Mesenteric fat pad (tissue), 1 donor: ENCODE results near the gene ST6GALNAC1. TPM values are rescaled to one million over a fixed set of nuclear protein-coding genes. Genes with fewer than 3 reads are reported as not detected.

ENCODE experiments used
- DNase-seq: peaks from one replicate; pipeline ENCODE4 v3.0.0-alpha.2; 2020; ENCODE audit warnings: low spot score
- total RNA-seq: library from RNA; stranded (reverse); fragmentation: NEBNext Ultra II Directional; extraction: Animal tissue kit (Norgen Biotek cat#: 25700); gene quantifications from one replicate; pipeline ENCODE4 v1.2.1, GENCODE V29; 2021
- donor health status: DM: yes; HTN: yes; CAD: no.

ST6GALNAC1 gene
- total RNA-seq, 1 donor from 2014 or later = 0.93 TPM

- no peak for DNase-seq
Observed at GRCh38 chr17:76581515-76581914, 62.0 kb downstream of the ST6GALNAC1 start.

- no peak for DNase-seq
Observed at GRCh38 chr17:76579281-76579680, 64.3 kb downstream of the ST6GALNAC1 start.

- no peak for DNase-seq
Observed at GRCh38 chr17:76578376-76578775, 65.2 kb downstream of the ST6GALNAC1 start.

- DNase-seq = no peak
Observed at GRCh38 chr17:76577876-76578275, 65.7 kb downstream of the ST6GALNAC1 start.

GRCh38 chr17:76576189-76576588 is 67.4 kb downstream of the ST6GALNAC1 start:
- no peak for DNase-seq

- DNase-seq = no peak
Observed at GRCh38 chr17:76575570-76575969, 68.0 kb downstream of the ST6GALNAC1 start.

Other genes starting within 250 kb of the ST6GALNAC1 start
- 20.4 TPM for gene UBE2O, start 190.6 kb downstream of the ST6GALNAC1 start, total RNA-seq
- not detected for gene AANAT, start 176.2 kb downstream of the ST6GALNAC1 start, total RNA-seq
- 52.7 TPM for gene RHBDF2, start 142.3 kb downstream of the ST6GALNAC1 start, total RNA-seq
- 55.6 TPM for gene CYGB, start 106.0 kb downstream of the ST6GALNAC1 start, total RNA-seq
- gene PRCD, start 103.7 kb downstream of the ST6GALNAC1 start, total RNA-seq = 5.4 TPM
- 5.5 TPM for gene ST6GALNAC2, start 57.9 kb downstream of the ST6GALNAC1 start, total RNA-seq
- gene MXRA7, start 67.2 kb upstream of the ST6GALNAC1 start, total RNA-seq = 193 TPM
- 55.3 TPM for gene JMJD6, start 82.8 kb upstream of the ST6GALNAC1 start, total RNA-seq
- 32.2 TPM for gene METTL23, start 83.1 kb upstream of the ST6GALNAC1 start, total RNA-seq
- gene SRSF2, start 93.6 kb upstream of the ST6GALNAC1 start, total RNA-seq = 179 TPM
- gene MFSD11, start 94.4 kb upstream of the ST6GALNAC1 start, total RNA-seq = 23.2 TPM
- gene MGAT5B, start 224.6 kb upstream of the ST6GALNAC1 start, total RNA-seq = 1.1 TPM